ENCODE measurements around the gene TFB1M.
"Not testable (repeated sequence)": the region's sequence is repeated elsewhere in the genome, so short reads cannot be mapped to it uniquely, and the experiment has no call there.

The TFB1M gene

GRCh38 chr6:155232848-155233247, 81.4 kb downstream of the TFB1M start:
- H3K9ac ChIP-seq (ENCODE audit: low read length in 5 of 5), result no peak overlapping the region
- H3K36me3 ChIP-seq (ENCODE audit: control insufficient read depth in 5 of 5, insufficient read depth in 5 of 5, low read length in 5 of 5), result no peaks in the 10 kb centered on the region
- no peak overlapping the region for H3K27ac ChIP-seq (ENCODE audit: low read depth, low read length)
- no peaks in the 10 kb centered on the region for H3K27me3 ChIP-seq (ENCODE audit: control insufficient read depth in 5 of 5, insufficient read depth in 4 of 5, low read length in 5 of 5)
- peaks cover 0 to 8% (median 4%) of the 10 kb centered on the region in 5 donors for H3K4me1 ChIP-seq (ENCODE audit: control insufficient read depth in 5 of 5, insufficient read depth in 5 of 5, low read length in 5 of 5)
- H3K9me3 ChIP-seq (ENCODE audit: control insufficient read depth in 5 of 5, low read length in 5 of 5), result peaks cover 0 to 3% (median 0%) of the 10 kb centered on the region in 5 donors
- H3K4me3 ChIP-seq (ENCODE audit: low read depth in 1 of 5, low read length in 5 of 5), result no peak overlapping the region

GRCh38 chr6:155230975-155231374, 83.3 kb downstream of the TFB1M start:
- not testable (repeated sequence) for H3K27ac ChIP-seq (ENCODE audit: low read depth, low read length); H3K27me3 ChIP-seq (ENCODE audit: control insufficient read depth in 5 of 5, insufficient read depth in 4 of 5, low read length in 5 of 5)

GRCh38 chr6:155228546-155229166, 85.6 kb downstream of the TFB1M start:
- Histone ChIP-seq H3K9ac (ENCODE audit: low read length in 5 of 5) (peak overlapping the region in 1 of 5 donors; percentile 6), H3K4me3 (ENCODE audit: low read depth in 1 of 5, low read length in 5 of 5) (peak overlapping the region in 1 of 5 donors; percentile 38), H3K27ac (ENCODE audit: low read depth, low read length) (no peak overlapping the region), H3K4me1 (ENCODE audit: control insufficient read depth in 5 of 5, insufficient read depth in 5 of 5, low read length in 5 of 5) (peaks cover 0 to 8% (median 4%) of the 10 kb centered on the region in 5 donors), H3K27me3 (ENCODE audit: control insufficient read depth in 5 of 5, insufficient read depth in 4 of 5, low read length in 5 of 5) (no peaks in the 10 kb centered on the region), H3K9me3 (ENCODE audit: control insufficient read depth in 5 of 5, low read length in 5 of 5) (no peaks in the 10 kb centered on the region), H3K36me3 (ENCODE audit: control insufficient read depth in 5 of 5, insufficient read depth in 5 of 5, low read length in 5 of 5) (no peaks in the 10 kb centered on the region)

More at GRCh38 chr6:155230975-155231374, 83.3 kb downstream of the TFB1M start:
- not testable (repeated sequence) for H3K4me3 ChIP-seq (ENCODE audit: low read depth in 1 of 5, low read length in 5 of 5); H3K9ac ChIP-seq (ENCODE audit: low read length in 5 of 5); H3K9me3 ChIP-seq (ENCODE audit: control insufficient read depth in 5 of 5, low read length in 5 of 5); H3K36me3 ChIP-seq (ENCODE audit: control insufficient read depth in 5 of 5, insufficient read depth in 5 of 5, low read length in 5 of 5); H3K4me1 ChIP-seq (ENCODE audit: control insufficient read depth in 5 of 5, insufficient read depth in 5 of 5, low read length in 5 of 5)

GRCh38 chr6:155227046-155227445, 87.2 kb downstream of the TFB1M start:
- H3K4me3 ChIP-seq (ENCODE audit: low read depth in 1 of 5, low read length in 5 of 5), result no peak overlapping the region
- peaks cover 0 to 8% (median 4%) of the 10 kb centered on the region in 5 donors for H3K4me1 ChIP-seq (ENCODE audit: control insufficient read depth in 5 of 5, insufficient read depth in 5 of 5, low read length in 5 of 5)
- H3K27ac ChIP-seq (ENCODE audit: low read depth, low read length), result no peak overlapping the region
- H3K36me3 ChIP-seq (ENCODE audit: control insufficient read depth in 5 of 5, insufficient read depth in 5 of 5, low read length in 5 of 5), result no peaks in the 10 kb centered on the region
- no peaks in the 10 kb centered on the region for H3K9me3 ChIP-seq (ENCODE audit: control insufficient read depth in 5 of 5, low read length in 5 of 5)
- no peak overlapping the region for H3K9ac ChIP-seq (ENCODE audit: low read length in 5 of 5)
- no peaks in the 10 kb centered on the region for H3K27me3 ChIP-seq (ENCODE audit: control insufficient read depth in 5 of 5, insufficient read depth in 4 of 5, low read length in 5 of 5)

- Histone ChIP-seq H3K4me1 (ENCODE audit: control insufficient read depth in 5 of 5, insufficient read depth in 5 of 5, low read length in 5 of 5) (peaks cover 0 to 15% (median 13%) of the 10 kb centered on the region in 5 donors), H3K27me3 (ENCODE audit: control insufficient read depth in 5 of 5, insufficient read depth in 4 of 5, low read length in 5 of 5) (no peaks in the 10 kb centered on the region), H3K9ac (ENCODE audit: low read length in 5 of 5) (no peak overlapping the region), H3K4me3 (ENCODE audit: low read depth in 1 of 5, low read length in 5 of 5) (no peak overlapping the region), H3K36me3 (ENCODE audit: control insufficient read depth in 5 of 5, insufficient read depth in 5 of 5, low read length in 5 of 5) (no peaks in the 10 kb centered on the region), H3K9me3 (ENCODE audit: control insufficient read depth in 5 of 5, low read length in 5 of 5) (no peaks in the 10 kb centered on the region), H3K27ac (ENCODE audit: low read depth, low read length) (no peak overlapping the region)
Observed at GRCh38 chr6:155224618-155225017, 89.7 kb downstream of the TFB1M start.

- no peaks in the 10 kb centered on the region for H3K9me3 ChIP-seq (ENCODE audit: control insufficient read depth in 5 of 5, low read length in 5 of 5)
- no peak overlapping the region for H3K27ac ChIP-seq (ENCODE audit: low read depth, low read length)
- H3K4me1 ChIP-seq (ENCODE audit: control insufficient read depth in 5 of 5, insufficient read depth in 5 of 5, low read length in 5 of 5), result peaks cover 0 to 18% (median 13%) of the 10 kb centered on the region in 5 donors
Observed at GRCh38 chr6:155223646-155224451, 90.4 kb downstream of the TFB1M start.

GRCh38 chr6:155222506-155222905, 91.8 kb downstream of the TFB1M start:
- H3K4me1 ChIP-seq (ENCODE audit: control insufficient read depth in 5 of 5, insufficient read depth in 5 of 5, low read length in 5 of 5), result peaks cover 0 to 11% (median 9%) of the 10 kb centered on the region in 5 donors
- no peaks in the 10 kb centered on the region for H3K9me3 ChIP-seq (ENCODE audit: control insufficient read depth in 5 of 5, low read length in 5 of 5)
- H3K27me3 ChIP-seq (ENCODE audit: control insufficient read depth in 5 of 5, insufficient read depth in 4 of 5, low read length in 5 of 5), result no peaks in the 10 kb centered on the region
- no peak overlapping the region for H3K9ac ChIP-seq (ENCODE audit: low read length in 5 of 5)
- no peaks in the 10 kb centered on the region for H3K36me3 ChIP-seq (ENCODE audit: control insufficient read depth in 5 of 5, insufficient read depth in 5 of 5, low read length in 5 of 5)
- no peak overlapping the region for H3K4me3 ChIP-seq (ENCODE audit: low read depth in 1 of 5, low read length in 5 of 5)
- H3K27ac ChIP-seq (ENCODE audit: low read depth, low read length), result no peak overlapping the region

More at GRCh38 chr6:155223646-155224451, 90.4 kb downstream of the TFB1M start:
- Histone ChIP-seq H3K27me3 (ENCODE audit: control insufficient read depth in 5 of 5, insufficient read depth in 4 of 5, low read length in 5 of 5) (no peaks in the 10 kb centered on the region), H3K4me3 (ENCODE audit: low read depth in 1 of 5, low read length in 5 of 5) (no peak overlapping the region), H3K36me3 (ENCODE audit: control insufficient read depth in 5 of 5, insufficient read depth in 5 of 5, low read length in 5 of 5) (no peaks in the 10 kb centered on the region), H3K9ac (ENCODE audit: low read length in 5 of 5) (no peak overlapping the region)

GRCh38 chr6:155221086-155221485, 93.2 kb downstream of the TFB1M start:
- H3K27ac ChIP-seq (ENCODE audit: low read depth, low read length), result no peak overlapping the region

GRCh38 chr6:155219858-155220301, 94.4 kb downstream of the TFB1M start:
- Histone ChIP-seq H3K9ac (ENCODE audit: low read length in 5 of 5) (no peak overlapping the region), H3K4me3 (ENCODE audit: low read depth in 1 of 5, low read length in 5 of 5) (no peak overlapping the region)

More at GRCh38 chr6:155221086-155221485, 93.2 kb downstream of the TFB1M start:
- H3K9ac ChIP-seq (ENCODE audit: low read length in 5 of 5), result no peak overlapping the region
- no peaks in the 10 kb centered on the region for H3K36me3 ChIP-seq (ENCODE audit: control insufficient read depth in 5 of 5, insufficient read depth in 5 of 5, low read length in 5 of 5)
- H3K4me3 ChIP-seq (ENCODE audit: low read depth in 1 of 5, low read length in 5 of 5), result no peak overlapping the region
- H3K9me3 ChIP-seq (ENCODE audit: control insufficient read depth in 5 of 5, low read length in 5 of 5), result no peaks in the 10 kb centered on the region
- no peaks in the 10 kb centered on the region for H3K27me3 ChIP-seq (ENCODE audit: control insufficient read depth in 5 of 5, insufficient read depth in 4 of 5, low read length in 5 of 5)
- H3K4me1 ChIP-seq (ENCODE audit: control insufficient read depth in 5 of 5, insufficient read depth in 5 of 5, low read length in 5 of 5), result peaks cover 0 to 11% (median 9%) of the 10 kb centered on the region in 5 donors

GRCh38 chr6:155219299-155219698, 95.0 kb downstream of the TFB1M start:
- Histone ChIP-seq H3K27me3 (ENCODE audit: control insufficient read depth in 5 of 5, insufficient read depth in 4 of 5, low read length in 5 of 5) (no peaks in the 10 kb centered on the region), H3K9me3 (ENCODE audit: control insufficient read depth in 5 of 5, low read length in 5 of 5) (no peaks in the 10 kb centered on the region), H3K9ac (ENCODE audit: low read length in 5 of 5) (no peak overlapping the region), H3K4me3 (ENCODE audit: low read depth in 1 of 5, low read length in 5 of 5) (no peak overlapping the region), H3K27ac (ENCODE audit: low read depth, low read length) (no peak overlapping the region), H3K4me1 (ENCODE audit: control insufficient read depth in 5 of 5, insufficient read depth in 5 of 5, low read length in 5 of 5) (peaks cover 0 to 11% (median 9%) of the 10 kb centered on the region in 5 donors), H3K36me3 (ENCODE audit: control insufficient read depth in 5 of 5, insufficient read depth in 5 of 5, low read length in 5 of 5) (no peaks in the 10 kb centered on the region)

More at GRCh38 chr6:155219858-155220301, 94.4 kb downstream of the TFB1M start:
- Histone ChIP-seq H3K4me1 (ENCODE audit: control insufficient read depth in 5 of 5, insufficient read depth in 5 of 5, low read length in 5 of 5) (peaks cover 0 to 11% (median 9%) of the 10 kb centered on the region in 5 donors), H3K36me3 (ENCODE audit: control insufficient read depth in 5 of 5, insufficient read depth in 5 of 5, low read length in 5 of 5) (no peaks in the 10 kb centered on the region), H3K9me3 (ENCODE audit: control insufficient read depth in 5 of 5, low read length in 5 of 5) (no peaks in the 10 kb centered on the region), H3K27ac (ENCODE audit: low read depth, low read length) (no peak overlapping the region), H3K27me3 (ENCODE audit: control insufficient read depth in 5 of 5, insufficient read depth in 4 of 5, low read length in 5 of 5) (no peaks in the 10 kb centered on the region)
